HG02763 (cell line): Measurements from ENCODE around the gene HCN3.
"Not testable (repeated sequence)": the region's sequence is repeated elsewhere in the genome, so short reads cannot be mapped to it uniquely, and the experiment has no call there.

ENCODE experiments used
- ATAC-seq: cut with Tn5 transposase; IDR thresholded peaks from one replicate; pipeline ENCODE4 v1.9.1; 2021; ENCODE audit warnings: mild to moderate bottlenecking, moderate library complexity; ENCODE audit not compliant: unreplicated experiment

The HCN3 gene

DNA sequence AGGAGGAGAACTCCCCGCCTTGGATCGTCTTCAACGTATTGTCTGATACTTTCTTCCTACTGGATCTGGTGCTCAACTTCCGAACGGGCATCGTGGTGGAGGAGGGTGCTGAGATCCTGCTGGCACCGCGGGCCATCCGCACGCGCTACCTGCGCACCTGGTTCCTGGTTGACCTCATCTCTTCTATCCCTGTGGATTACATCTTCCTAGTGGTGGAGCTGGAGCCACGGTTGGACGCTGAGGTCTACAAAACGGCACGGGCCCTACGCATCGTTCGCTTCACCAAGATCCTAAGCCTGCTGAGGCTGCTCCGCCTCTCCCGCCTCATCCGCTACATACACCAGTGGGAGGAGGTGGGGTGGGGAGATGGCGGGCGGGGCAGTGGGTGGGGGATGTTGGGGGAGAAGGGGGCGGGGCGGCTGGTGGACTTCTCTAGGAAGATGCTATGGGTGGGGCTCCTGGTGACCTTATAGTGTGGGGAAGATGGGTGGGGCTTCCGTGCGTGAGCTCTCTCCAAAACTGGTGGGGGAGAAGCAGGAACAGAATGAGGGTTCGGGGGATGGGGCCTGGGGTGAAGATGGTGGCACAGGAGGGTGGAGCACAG lies 5.3 kb downstream of the HCN3 start:
- ATAC-seq, result no peak

- no peak for ATAC-seq
Measured at GRCh38 chr1:155284476-155284875, 7.2 kb downstream of the HCN3 start.

GRCh38 chr1:155285063-155285462 lies 7.8 kb downstream of the HCN3 start:
- ATAC-seq, result no peak

DNA sequence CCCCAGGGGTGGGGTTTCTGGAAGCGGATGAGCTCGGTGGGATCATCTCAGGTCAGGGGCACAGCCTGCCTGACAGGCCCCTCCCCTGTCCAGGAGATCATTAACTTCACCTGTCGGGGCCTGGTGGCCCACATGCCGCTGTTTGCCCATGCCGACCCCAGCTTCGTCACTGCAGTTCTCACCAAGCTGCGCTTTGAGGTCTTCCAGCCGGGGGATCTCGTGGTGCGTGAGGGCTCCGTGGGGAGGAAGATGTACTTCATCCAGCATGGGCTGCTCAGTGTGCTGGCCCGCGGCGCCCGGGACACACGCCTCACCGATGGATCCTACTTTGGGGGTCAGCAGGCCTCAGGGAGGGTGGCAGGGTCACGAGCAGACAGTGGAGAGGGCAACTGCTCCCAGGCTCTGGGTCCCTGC lies 8.4 kb downstream of the HCN3 start:
- no peak for ATAC-seq

DNA sequence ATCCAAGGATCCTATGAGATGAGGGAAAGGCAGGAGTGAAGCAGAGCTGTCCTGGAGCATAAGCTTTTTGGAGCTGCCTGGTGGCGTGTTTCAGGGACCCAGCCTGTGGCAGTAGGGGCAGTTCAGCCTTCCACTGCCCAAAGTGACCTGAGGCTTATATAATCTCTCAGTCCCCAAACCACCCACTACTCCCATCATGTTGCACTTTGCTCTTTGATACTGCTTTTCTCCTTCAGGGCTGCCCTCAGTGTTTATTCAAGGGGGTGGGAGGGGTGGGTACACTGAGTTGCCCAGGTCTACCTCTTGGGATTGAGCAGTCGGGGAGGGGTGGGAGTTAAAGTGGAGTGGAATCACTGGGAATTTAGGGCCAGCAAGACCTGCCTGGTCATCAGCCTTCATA lies 9.3 kb downstream of the HCN3 start:
- no peak for ATAC-seq

DNA sequence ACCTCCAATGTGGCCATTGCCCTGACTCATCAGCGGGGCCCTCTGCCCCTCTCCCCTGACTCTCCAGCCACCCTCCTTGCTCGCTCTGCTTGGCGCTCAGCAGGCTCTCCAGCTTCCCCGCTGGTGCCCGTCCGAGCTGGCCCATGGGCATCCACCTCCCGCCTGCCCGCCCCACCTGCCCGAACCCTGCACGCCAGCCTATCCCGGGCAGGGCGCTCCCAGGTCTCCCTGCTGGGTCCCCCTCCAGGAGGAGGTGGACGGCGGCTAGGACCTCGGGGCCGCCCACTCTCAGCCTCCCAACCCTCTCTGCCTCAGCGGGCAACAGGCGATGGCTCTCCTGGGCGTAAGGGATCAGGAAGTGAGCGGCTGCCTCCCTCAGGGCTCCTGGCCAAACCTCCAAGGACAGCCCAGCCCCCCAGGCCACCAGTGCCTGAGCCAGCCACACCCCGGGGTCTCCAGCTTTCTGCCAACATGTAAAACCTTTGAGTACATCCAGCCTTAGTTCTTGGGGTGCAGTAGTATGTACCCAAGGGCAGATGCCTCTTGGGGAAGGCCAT lies 10.8 kb downstream of the HCN3 start:
- ATAC-seq, result no peak

- not testable (repeated sequence) for ATAC-seq
Measured at GRCh38 chr1:155291006-155291405, 13.7 kb downstream of the HCN3 start.

DNA sequence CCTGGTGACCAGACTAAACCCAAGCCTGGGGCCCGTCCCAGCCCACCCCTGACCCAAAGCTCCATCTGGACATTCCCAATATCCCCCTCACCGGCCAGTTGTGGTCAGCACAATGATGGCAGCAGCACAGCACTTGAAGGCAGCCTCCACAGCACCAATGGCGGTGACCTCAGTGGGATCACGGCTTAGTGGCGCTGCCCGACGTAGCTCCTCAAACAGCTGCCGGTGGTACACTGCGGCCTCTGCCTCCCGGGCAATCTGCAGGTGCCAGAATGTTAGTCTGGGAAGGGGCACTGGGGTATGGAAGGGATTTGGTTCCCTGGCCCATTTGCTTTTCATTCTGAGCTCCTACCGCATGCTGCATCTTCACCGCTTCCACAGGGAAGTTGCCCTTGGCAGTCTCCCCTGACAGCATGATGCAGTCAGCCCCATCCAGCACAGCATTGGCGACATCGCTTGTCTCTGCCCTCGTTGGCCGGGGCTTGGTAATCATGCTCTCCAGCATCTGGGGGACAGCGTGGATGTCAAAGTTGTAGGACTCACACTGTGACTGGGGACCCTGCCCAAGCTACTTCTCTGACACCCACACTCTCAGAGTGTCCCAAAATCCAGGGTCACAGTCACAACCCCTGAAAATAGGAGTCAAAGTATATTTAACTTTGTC lies 16.0 kb downstream of the HCN3 start:
- ATAC-seq, result no peak

DNA sequence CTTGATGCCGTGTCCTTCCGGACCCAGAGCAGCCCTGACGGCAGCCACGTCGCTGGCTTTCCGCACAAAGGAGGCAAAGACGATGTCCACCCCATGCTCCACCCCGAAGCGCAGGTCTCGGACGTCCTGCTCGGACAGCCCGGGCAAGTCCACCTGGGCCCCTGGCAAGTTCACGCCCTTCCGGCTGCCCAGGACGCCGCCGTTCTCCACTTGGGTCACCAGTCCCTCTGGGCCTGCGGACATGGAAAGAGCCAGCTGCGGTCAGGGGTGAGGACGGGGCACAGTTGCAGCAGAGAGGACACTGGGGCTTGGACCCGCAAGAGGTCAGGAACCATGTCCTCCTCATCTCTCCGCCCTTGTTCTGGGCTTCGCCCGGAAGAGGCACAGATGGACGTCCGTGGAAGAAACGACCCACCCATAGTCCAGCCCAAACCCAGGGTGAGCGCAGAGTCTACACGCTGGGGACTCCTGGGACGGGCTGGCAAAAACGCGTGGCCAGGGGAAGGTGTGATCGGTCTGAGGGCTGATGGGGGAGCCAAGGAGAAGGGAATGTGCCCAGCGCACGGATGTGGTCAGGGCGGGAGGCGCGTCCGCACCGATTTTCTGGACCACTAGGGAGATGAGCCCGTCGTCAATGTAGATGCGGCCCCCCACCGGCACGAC lies 17.4 kb downstream of the HCN3 start:
- no peak for ATAC-seq

DNA sequence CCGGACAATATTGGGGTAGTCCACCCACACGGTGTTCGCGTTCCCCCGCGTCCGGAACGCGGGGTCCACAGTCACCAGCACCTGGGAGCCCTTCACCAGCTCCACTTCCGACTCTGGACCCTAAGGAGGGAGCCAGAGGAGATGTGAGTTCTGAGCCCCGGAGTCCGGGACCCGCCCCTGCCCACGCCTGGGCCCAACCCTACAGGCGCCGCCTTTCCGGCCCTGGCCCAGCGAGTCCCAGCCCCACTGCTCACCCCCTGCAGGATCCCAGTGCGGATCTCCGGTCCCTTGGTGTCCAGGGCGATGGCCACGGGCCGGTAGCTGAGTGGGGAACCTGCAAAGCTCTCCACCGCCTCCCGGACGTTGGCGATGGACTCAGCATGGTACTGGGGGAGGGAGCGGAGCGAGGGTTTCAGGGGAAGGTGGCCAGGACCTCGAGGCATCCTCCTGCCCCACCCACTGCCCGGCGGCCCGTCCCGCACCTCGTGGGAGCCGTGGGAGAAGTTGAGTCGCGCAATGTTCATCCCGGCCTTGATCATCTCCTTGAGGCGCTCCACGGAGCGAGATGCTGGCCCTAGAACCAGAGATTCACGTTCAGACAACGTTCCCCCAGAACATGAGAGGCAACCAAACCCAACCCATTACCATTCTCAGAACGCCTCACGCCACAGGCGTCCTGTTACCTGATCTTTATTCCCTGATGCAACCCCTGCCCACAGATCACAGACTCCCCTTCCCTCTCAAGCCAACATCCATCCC lies 18.1 kb downstream of the HCN3 start:
- no peak for ATAC-seq

DNA sequence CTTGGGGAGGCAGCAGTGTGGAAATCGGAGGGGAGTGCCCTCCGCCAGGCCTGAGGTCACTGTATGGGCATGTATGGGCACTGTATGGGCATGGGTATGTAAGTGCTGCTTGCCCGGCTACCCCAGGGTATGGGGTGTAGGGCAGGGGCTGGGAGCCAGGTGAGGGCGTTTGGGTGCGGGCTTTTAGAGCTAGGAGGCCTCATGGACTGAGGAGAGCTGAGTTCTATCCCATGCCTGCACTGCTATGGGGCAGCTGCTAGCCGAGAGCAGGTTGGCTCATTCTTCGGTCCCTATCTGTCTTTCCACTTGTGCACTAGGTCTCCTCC lies 18.6 kb downstream of the HCN3 start:
- no peak for ATAC-seq

GRCh38 chr1:155296661-155297060 lies 19.4 kb downstream of the HCN3 start:
- ATAC-seq, result no peak

DNA sequence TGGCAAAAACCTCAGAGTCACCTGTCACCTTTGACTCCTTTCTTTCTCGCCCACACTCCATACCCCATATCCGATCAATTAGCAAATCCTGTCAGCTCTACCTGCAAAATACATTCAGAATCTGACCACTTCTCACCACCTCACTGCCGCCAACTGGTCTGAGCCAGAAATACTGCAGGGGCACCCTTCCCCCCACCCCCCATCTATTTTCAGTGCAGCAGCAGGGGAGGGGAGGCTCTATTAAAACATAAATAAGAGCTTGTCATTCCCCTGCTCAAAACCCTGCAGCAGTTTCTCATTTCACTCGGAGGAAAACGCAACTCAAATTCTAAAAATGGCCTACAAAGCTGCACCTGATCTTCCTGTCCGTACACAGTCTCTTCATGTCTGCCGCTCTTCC lies 20.1 kb downstream of the HCN3 start:
- ATAC-seq, result no peak

- ATAC-seq, result no peak
Measured at GRCh38 chr1:155300024-155300423, 22.8 kb downstream of the HCN3 start.

DNA sequence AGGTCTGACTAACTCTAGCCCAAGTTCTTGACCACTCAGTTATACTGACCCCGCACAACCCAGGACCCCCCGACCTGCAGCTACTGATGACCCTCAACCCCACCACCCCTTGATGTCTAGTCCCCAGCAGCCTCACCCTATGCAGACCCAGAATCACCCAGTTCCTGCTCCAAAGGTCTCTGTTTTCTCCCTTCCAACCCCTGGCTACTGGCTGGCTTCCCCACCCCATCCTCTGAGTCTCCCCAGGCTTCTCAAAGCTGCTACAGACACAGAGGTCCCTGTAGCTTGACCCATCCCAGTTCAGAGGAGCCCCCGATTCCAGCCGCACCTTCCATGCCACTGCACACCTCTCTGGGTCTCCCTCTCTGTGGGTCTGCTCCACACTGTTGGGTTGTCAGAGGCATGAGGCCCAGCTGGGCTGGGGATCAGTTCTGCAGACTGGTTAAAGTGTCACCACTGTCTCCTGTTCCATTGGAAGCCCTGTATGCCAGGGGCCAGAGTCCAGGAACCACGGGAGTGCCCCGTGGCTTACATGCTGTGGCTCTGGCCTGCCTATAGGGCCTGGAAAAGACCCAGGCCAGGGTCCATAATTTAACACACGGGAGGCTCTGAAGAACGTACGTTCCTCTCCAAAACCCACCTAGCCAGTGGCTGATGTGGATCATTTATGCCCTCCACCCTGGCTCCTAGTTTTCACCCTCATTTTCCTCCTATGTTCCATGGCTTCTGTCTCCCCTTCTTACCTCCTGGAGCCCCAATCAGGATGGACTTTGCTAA lies 23.5 kb downstream of the HCN3 start:
- ATAC-seq, result no peak

GRCh38 chr1:155301342-155301841 lies 24.1 kb downstream of the HCN3 start, which contains the start of gene PKLR:
PKLR (minus strand) TSS chr1:155301438; CDS start chr1:155301395, 43 bp downstream.
- ATAC-seq, result no peak

- no peak for ATAC-seq
Measured at GRCh38 chr1:155304558-155305063, 27.3 kb downstream of the HCN3 start.

DNA sequence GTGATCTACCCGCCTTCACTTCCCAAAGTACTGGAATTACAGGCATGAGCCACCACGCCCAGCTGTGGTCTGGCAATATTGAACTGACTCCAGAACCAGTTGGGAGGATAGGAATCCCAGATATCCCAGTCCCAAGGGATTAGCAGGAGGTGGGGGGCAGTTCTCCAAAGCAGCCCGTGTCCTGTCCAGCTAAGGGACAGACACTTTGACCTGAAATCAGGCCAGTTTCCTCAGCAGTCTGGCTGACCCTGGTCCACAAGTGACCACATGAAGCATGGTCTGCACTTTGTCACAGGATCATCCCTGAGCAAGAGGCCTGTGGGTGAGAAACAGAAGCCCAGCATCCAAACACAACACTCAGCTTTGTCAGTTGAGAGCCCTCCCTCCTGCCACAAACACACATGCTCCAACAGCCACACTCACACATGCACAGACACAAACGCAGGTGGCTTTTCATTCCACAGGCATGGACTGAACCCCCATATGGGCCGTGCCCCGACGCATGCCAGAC lies 28.7 kb downstream of the HCN3 start:
- ATAC-seq, result no peak

DNA sequence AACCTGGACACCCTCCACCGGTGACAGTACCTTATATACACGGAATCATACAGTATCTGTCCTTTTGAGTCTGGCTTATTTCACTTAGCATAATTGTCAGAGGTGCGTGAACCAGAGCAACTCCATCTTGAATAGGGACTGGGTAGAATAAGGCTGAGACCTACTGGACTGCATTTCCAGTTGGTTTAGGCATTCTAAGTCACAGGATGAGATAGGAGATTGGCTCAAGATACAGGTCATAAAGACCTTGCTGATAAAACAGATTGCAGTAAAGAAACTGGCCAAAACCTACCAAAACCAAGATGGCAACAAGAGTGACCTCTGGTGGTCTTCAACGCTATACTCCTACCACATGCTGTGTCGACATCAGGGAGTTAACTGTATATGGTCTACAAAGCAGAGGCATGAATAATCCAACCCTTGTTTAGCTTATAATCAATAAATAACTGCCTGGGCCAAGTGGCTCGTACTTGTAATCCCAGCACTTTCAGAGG lies 30.0 kb downstream of the HCN3 start:
- no peak for ATAC-seq
